ENCODE results near the gene PPTC7.
"Not testable (repeated sequence)": the region's sequence is repeated elsewhere in the genome, so short reads cannot be mapped to it uniquely, and the experiment has no call there.

The PPTC7 gene

DNA sequence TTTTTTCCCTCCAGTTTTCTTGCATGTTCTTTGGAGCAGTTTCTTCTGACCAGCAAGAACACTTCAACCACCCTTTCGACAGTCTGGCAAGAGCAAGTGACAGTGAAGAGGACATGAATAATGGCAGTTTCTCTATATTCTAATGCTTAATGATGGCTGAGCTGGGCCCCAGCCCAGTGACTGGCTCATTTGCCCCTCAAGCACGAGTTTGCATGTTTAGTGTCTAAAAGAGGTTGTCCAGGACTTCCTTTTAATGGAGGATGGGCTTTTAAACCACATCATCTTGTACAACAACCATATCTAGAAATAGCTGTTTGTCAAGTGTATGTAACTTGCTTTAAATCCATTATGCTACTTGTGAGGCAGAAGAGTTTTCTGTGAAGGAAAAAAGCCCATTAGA is 52.6 kb downstream of the PPTC7 start:
- no peak overlapping the region for H3K4me3 ChIP-seq (ENCODE audit: low read depth, low read length)
- no peak for DNase-seq (ENCODE audit: low read depth)
- TF ChIP-seq, protein P1, sequence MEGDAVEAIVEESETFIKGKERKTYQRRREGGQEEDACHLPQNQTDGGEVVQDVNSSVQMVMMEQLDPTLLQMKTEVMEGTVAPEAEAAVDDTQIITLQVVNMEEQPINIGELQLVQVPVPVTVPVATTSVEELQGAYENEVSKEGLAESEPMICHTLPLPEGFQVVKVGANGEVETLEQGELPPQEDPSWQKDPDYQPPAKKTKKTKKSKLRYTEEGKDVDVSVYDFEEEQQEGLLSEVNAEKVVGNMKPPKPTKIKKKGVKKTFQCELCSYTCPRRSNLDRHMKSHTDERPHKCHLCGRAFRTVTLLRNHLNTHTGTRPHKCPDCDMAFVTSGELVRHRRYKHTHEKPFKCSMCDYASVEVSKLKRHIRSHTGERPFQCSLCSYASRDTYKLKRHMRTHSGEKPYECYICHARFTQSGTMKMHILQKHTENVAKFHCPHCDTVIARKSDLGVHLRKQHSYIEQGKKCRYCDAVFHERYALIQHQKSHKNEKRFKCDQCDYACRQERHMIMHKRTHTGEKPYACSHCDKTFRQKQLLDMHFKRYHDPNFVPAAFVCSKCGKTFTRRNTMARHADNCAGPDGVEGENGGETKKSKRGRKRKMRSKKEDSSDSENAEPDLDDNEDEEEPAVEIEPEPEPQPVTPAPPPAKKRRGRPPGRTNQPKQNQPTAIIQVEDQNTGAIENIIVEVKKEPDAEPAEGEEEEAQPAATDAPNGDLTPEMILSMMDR (conservative IDR thresholded peaks at IDR 0.05; ENCODE audit: low read depth, low read length) = no peak

DNA sequence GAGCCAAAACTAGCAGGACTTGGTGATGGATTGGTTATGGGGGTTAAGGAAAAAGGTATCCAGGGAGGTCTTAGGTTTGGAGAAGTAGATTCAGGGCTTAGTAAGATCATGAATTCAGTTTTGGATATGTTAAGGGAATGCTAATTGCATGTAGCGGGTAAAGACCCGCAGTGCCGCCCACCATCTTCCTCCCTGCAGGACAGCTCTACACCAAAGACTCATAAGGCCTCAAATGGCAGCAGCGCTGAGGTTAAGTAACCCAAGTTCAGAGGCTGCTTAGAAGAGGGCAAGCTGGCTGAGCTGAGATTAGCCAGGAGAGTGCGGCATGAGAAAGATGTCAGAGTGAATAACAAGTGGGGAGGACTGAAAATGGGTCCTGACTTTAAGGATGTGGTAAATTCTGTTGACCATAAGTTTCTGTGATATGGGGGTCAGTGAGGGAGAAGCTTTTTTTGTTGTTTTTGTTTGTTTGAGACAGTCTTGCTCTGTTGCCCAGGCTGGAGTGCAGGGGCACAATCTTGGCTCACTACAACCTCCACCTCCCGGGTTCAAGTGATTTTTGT is 54.8 kb downstream of the PPTC7 start:
- no peak for DNase-seq (ENCODE audit: low read depth)
- TF ChIP-seq, protein P1 (conservative IDR thresholded peaks at IDR 0.05; ENCODE audit: low read depth, low read length) = no peak
- no peak overlapping the region for H3K4me3 ChIP-seq (ENCODE audit: low read depth, low read length)

DNA sequence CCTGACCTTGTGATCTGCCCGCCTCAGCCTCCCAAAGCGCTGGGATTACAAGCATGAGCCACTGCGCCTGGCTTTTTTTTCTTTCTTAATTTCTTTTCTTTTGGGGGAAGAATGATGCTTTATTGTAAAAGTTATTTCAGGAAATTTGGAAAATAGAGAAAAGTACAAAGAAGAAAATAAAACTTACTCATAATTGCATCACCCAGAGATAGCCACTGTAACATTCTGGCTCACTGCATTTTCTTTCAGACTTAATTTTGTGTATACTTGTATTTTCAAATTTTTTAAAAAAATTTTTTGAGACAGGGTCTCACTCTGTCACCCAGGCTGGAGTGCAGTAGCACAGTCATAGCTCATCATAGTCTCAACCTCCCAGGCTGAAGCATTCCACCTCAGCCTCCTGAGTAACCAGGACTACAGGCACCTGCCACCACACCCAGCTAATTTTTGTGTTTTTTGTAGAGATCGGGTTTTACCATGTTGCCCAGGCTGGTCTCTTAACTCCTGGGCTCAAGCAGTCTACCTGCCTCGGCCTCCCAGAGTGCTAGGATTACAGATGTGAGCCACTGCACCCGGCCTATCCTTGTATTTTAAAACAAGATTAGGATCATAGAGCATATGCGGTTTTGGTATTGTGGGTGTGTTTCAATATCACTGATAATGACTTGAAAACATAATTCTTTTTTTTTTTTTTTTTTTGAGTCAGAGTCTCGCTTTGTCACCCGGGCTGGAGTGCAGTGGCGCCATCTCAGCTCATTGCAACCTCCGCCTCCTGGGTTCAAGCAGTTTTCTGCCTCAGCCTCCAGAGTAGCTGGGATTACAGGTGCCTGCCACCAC is 62.0 kb downstream of the PPTC7 start:
- not testable (repeated sequence) for DNase-seq (ENCODE audit: low read depth); H3K4me3 ChIP-seq (ENCODE audit: low read depth, low read length)

DNA sequence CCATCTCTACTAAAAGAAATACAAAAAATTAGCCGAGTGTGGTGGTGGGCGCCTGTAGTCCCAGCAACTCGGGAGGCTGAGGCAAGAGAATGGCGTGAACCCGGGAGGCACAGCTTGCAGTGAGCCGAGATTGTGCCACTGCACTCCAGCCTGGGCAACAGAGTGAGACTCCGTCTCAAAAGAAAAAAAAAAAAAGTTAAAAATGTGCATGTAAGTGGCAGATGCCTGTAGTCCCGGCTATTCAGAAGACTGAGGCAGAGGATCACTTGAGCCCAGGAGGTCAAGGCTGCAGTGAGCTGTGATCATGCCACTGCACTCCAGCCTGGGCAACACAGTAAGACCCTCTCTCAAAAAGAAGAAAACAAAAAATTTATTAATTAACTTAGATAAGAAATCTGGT is 65.1 kb downstream of the PPTC7 start:
- DNase-seq (ENCODE audit: low read depth); H3K4me3 ChIP-seq (ENCODE audit: low read depth, low read length): not testable (repeated sequence)

DNA sequence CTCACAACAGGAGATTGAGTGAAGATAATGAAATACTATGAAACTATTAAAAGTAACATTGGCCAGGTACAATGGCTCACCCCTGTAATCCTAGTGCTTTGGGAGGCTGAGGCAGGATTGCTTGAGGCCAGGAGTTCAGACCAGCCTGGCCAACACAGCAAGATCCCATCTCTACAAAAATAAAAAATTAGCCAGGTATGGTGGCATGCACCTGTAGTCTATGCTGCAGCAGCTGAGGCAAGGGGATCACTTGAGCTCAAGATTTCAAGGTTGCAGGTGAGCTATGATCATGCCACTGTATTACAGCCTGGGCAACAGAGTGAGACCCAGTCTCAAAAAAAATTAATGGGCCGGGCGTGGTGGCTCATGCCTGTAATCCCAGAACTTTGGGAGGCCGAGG is 66.1 kb downstream of the PPTC7 start:
- no peak for DNase-seq (ENCODE audit: low read depth)
- TF ChIP-seq, protein P1 (conservative IDR thresholded peaks at IDR 0.05; ENCODE audit: low read depth, low read length) = no peak

DNA sequence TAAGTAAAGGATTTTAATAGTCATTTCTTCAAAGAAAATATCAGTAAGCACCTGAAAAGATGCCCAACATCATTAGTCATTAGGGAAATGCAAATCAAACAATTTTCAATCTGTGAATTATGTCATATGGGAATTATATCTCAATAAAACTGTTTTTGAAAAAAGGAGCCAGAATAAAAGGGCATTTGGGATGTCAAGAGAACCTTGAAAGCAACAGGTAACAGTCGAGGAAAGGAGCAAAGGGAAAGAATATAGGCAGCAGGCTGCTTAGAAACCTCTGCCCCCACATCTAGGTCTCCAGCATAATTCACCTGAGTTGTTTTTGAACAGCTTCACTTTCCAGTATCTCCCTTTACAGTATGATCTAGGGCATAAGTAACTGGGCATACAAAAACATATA is 68.8 kb downstream of the PPTC7 start:
- no peak overlapping the region for H3K4me3 ChIP-seq (ENCODE audit: low read depth, low read length)
- no peak for DNase-seq (ENCODE audit: low read depth)
- TF ChIP-seq, protein P1 (conservative IDR thresholded peaks at IDR 0.05; ENCODE audit: low read depth, low read length) = no peak

More for the DNA sequence above, 66.1 kb downstream of the PPTC7 start:
- H3K4me3 ChIP-seq (ENCODE audit: low read depth, low read length) = no peak overlapping the region

DNA sequence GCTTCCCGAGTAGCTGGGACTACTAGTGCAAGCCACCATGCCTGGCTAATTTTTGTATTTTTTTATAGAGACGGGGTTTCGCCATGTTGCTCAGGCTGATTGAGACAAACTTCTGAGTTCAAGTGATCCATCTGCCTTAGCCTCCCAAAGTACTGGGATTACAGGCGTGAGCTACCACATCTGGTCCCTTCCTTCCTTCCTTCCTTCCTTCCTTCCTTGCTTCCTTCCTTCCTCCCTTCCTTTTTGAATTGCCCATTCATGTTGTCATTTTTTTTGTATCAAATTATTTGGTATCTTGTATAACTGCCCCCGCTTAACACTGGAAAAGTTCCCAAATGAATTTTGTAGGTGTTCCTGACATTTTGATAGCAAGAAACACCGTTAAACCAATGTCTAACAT is 69.3 kb downstream of the PPTC7 start:
- H3K4me3 ChIP-seq (ENCODE audit: low read depth, low read length) = no peak overlapping the region
- TF ChIP-seq, protein P1 (conservative IDR thresholded peaks at IDR 0.05; ENCODE audit: low read depth, low read length) = no peak
- DNase-seq (ENCODE audit: low read depth) = no peak

DNA sequence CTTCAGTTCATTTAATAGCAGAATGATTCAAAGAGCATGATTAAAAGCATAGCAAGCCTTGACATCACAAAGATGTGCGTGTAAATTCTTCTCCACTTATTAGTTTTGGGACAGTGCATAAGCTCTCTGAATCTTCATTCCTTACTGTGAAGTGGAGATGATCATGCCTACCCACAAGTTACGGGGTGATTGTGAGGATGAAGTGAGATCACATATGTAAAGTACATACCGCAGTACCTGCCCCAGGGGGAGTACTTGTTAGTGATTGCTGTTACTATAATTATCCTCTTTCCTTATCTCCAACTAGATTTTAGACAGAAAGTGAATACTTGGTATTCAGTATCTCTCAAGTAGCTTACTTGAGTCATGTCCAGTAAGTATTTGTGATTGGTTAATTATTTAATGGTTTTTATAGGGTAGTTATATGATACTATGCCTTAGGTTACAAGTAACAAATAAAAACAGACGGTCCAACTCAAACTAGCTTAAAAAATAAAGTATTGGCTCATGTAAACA is 75.0 kb downstream of the PPTC7 start:
- TF ChIP-seq, protein P1 (conservative IDR thresholded peaks at IDR 0.05; ENCODE audit: low read depth, low read length) = no peak
- H3K4me3 ChIP-seq (ENCODE audit: low read depth, low read length) = no peak overlapping the region
- DNase-seq (ENCODE audit: low read depth) = no peak

Data from choroid plexus epithelial cell (primary cell).